HEK293 (cell line): ENCODE measurements around the gene INPP5A.

ENCODE experiments used
- CTCF ChIA-PET: fragments of 350-600 bp; formaldehyde crosslinking; extraction: SDS; loops from one replicate; lab custom pipeline; 2021; ENCODE audit warnings: antibody characterized with exemption; lab: Yijun Ruan, JAX
- POLR2A ChIA-PET: fragments of 300-600 bp; formaldehyde crosslinking; extraction: SDS; loops from one replicate; lab custom pipeline; 2020; ENCODE audit warnings: antibody characterized with exemption, inconsistent platforms; lab: Yijun Ruan, JAX
- H3K27ac ChIP-seq: fragments of 200-500 bp; sonication (Bioruptor generic); 2 replicates; pipeline ENCODE4 v1.5.1; 2014; ENCODE audit warnings: low read depth, low read length, control low read depth, inconsistent platforms; ENCODE audit errors: extremely low read depth
- H3K36me3 ChIP-seq, 2 experiments: fragments of 200-500 bp in 1 of 2; sonication (Bioruptor generic) in 1 of 2; 1 replicate in 1 of 2; 2 replicates in 1 of 2; pipeline ENCODE4 v1.5.1; 2014 to 2017; ENCODE audit warnings: inconsistent platforms in 2 of 2, low read length in 2 of 2; ENCODE audit not compliant: control insufficient read depth in 2 of 2, insufficient read depth in 1 of 2
- H3K4me1 ChIP-seq: fragments of 200-500 bp; sonication (Bioruptor generic); 2 replicates; pipeline ENCODE4 v1.5.1; 2014; ENCODE audit warnings: mild to moderate bottlenecking, low read length, inconsistent platforms; ENCODE audit not compliant: control insufficient read depth, insufficient read depth
- H3K4me3 ChIP-seq: 2 replicates; pipeline ENCODE4 v1.5.1; 2011; ENCODE audit warnings: low read depth, mild to moderate bottlenecking, control low read depth, low read length, moderate library complexity
- H3K9me3 ChIP-seq: fragments of 200-500 bp; sonication (Bioruptor generic); 2 replicates; pipeline ENCODE4 v1.5.1; 2014; ENCODE audit warnings: low read depth, low read length, inconsistent platforms; ENCODE audit not compliant: control insufficient read depth, insufficient read depth
- BCL11A ChIP-seq: fragments of 450-650 bp; formaldehyde crosslinking; IDR thresholded peaks from 2 replicates; pipeline ENCODE4 v1.5.1; 2016; ENCODE audit warnings: low read depth, missing biosample characterization, missing genetic modification characterization
- GLIS2 ChIP-seq: fragments of 450-650 bp; formaldehyde crosslinking; IDR thresholded peaks from 2 replicates; pipeline ENCODE4 v1.5.1; 2016; ENCODE audit warnings: missing biosample characterization, missing genetic modification characterization
- PATZ1 ChIP-seq: fragments of 450-650 bp; formaldehyde crosslinking; IDR thresholded peaks from 2 replicates; pipeline ENCODE4 v1.5.1; 2016; ENCODE audit warnings: missing biosample characterization, missing genetic modification characterization
- PRDM10 ChIP-seq: fragments of 450-650 bp; formaldehyde crosslinking; IDR thresholded peaks from 2 replicates; pipeline ENCODE4 v1.5.1; 2016; ENCODE audit warnings: missing biosample characterization, missing genetic modification characterization
- SP3 ChIP-seq: fragments of 450-650 bp; formaldehyde crosslinking; IDR thresholded peaks from 2 replicates; pipeline ENCODE4 v1.5.1; 2016; ENCODE audit warnings: missing biosample characterization, missing genetic modification characterization
- TRIM28 ChIP-seq: IDR thresholded peaks from 2 replicates; pipeline ENCODE4 v1.6.1; 2011; ENCODE audit warnings: low read length, control low read depth, borderline replicate concordance
- ZBTB6 ChIP-seq: fragments of 450-650 bp; formaldehyde crosslinking; IDR thresholded peaks from 2 replicates; pipeline ENCODE4 v1.5.1; 2017; ENCODE audit warnings: missing biosample characterization, missing genetic modification characterization
- ZBTB7A ChIP-seq: fragments of 450-650 bp; formaldehyde crosslinking; IDR thresholded peaks from 2 replicates; pipeline ENCODE4 v1.5.1; 2016; ENCODE audit warnings: low read depth, missing biosample characterization, missing genetic modification characterization
- ZBTB8A ChIP-seq: fragments of 450-650 bp; formaldehyde crosslinking; IDR thresholded peaks from 2 replicates; pipeline ENCODE4 v1.5.1; 2016; ENCODE audit warnings: missing biosample characterization, missing genetic modification characterization
- ZFP3 ChIP-seq: fragments of 450-650 bp; formaldehyde crosslinking; IDR thresholded peaks from 2 replicates; pipeline ENCODE4 v1.5.1; 2016; ENCODE audit warnings: low read depth, missing biosample characterization, missing genetic modification characterization
- ZNF112 ChIP-seq: fragments of 450-650 bp; formaldehyde crosslinking; IDR thresholded peaks from 2 replicates; pipeline ENCODE4 v1.5.0; 2017; ENCODE audit warnings: missing biosample characterization, missing genetic modification characterization
- ZNF138 ChIP-seq: fragments of 450-650 bp; formaldehyde crosslinking; IDR thresholded peaks from 2 replicates; pipeline ENCODE4 v1.5.1; 2016; ENCODE audit warnings: missing biosample characterization, missing genetic modification characterization, borderline replicate concordance
- ZNF175 ChIP-seq: fragments of 450-650 bp; formaldehyde crosslinking; IDR thresholded peaks from 2 replicates; pipeline ENCODE4 v1.5.1; 2016; ENCODE audit warnings: missing biosample characterization, missing genetic modification characterization
- ZNF214 ChIP-seq: fragments of 450-650 bp; formaldehyde crosslinking; IDR thresholded peaks from 2 replicates; pipeline ENCODE4 v1.5.1; 2017; ENCODE audit warnings: missing biosample characterization, mild to moderate bottlenecking, missing genetic modification characterization, borderline replicate concordance
- ZNF239 ChIP-seq: fragments of 450-650 bp; formaldehyde crosslinking; IDR thresholded peaks from 2 replicates; pipeline ENCODE4 v1.5.1; 2016; ENCODE audit warnings: missing biosample characterization, missing genetic modification characterization
- ZNF311 ChIP-seq: fragments of 450-650 bp; formaldehyde crosslinking; IDR thresholded peaks from 2 replicates; pipeline ENCODE4 v1.5.1; 2017; ENCODE audit warnings: missing biosample characterization, missing genetic modification characterization, borderline replicate concordance
- ZNF341 ChIP-seq: fragments of 450-650 bp; formaldehyde crosslinking; IDR thresholded peaks from 2 replicates; pipeline ENCODE4; 2016; ENCODE audit warnings: low read depth, missing biosample characterization, missing genetic modification characterization
- ZNF350 ChIP-seq: fragments of 450-650 bp; formaldehyde crosslinking; IDR thresholded peaks from 2 replicates; pipeline ENCODE4 v1.5.0; 2017; ENCODE audit warnings: missing biosample characterization, mild to moderate bottlenecking, missing genetic modification characterization
- ZNF391 ChIP-seq: fragments of 450-650 bp; formaldehyde crosslinking; IDR thresholded peaks from 2 replicates; pipeline ENCODE4 v1.5.1; 2016; ENCODE audit warnings: low read depth, missing biosample characterization, missing genetic modification characterization, borderline replicate concordance
- ZNF501 ChIP-seq: fragments of 450-650 bp; formaldehyde crosslinking; IDR thresholded peaks from 2 replicates; pipeline ENCODE4 v1.5.1; 2016; ENCODE audit warnings: missing biosample characterization, missing genetic modification characterization
- ZNF529 ChIP-seq: fragments of 450-650 bp; formaldehyde crosslinking; IDR thresholded peaks from 2 replicates; pipeline ENCODE4 v1.5.1; 2017; ENCODE audit warnings: missing genetic modification characterization, missing biosample characterization; ENCODE audit not compliant: insufficient replicate concordance
- ZNF548 ChIP-seq: fragments of 450-650 bp; formaldehyde crosslinking; IDR thresholded peaks from 2 replicates; pipeline ENCODE4 v1.5.1; 2016; ENCODE audit warnings: missing biosample characterization, missing genetic modification characterization
- ZNF561 ChIP-seq: fragments of 450-650 bp; IDR thresholded peaks from 2 replicates; pipeline ENCODE4 v1.5.1; 2018; ENCODE audit warnings: missing biosample characterization, missing genetic modification characterization, borderline replicate concordance
- ZNF629 ChIP-seq: fragments of 450-650 bp; formaldehyde crosslinking; IDR thresholded peaks from 2 replicates; pipeline ENCODE4 v1.5.1; 2017; ENCODE audit warnings: missing biosample characterization, missing genetic modification characterization

Gene INPP5A

GRCh38 chr10:132698761-132699391 lies 161.3 kb downstream of the INPP5A start (continued):
- TF ChIP-seq ZNF529 = no peak

GRCh38 chr10:132699411-132700155 lies 162.0 kb downstream of the INPP5A start:
- H3K27ac ChIP-seq = peak overlapping the region; percentile 75
- CTCF ChIA-PET = no interaction called here
- POLR2A ChIA-PET = no interaction called here
- no peak for TF ChIP-seq ZNF350
- TF ChIP-seq SP3 = no peak
- TF ChIP-seq ZBTB8A (tag by site-specific recombination) = no peak
- no peak for TF ChIP-seq ZNF311 (tag by site-specific recombination)
- TF ChIP-seq ZNF341 (tag by site-specific recombination) = no peak
- H3K9me3 ChIP-seq = no peaks in the 10 kb centered on the region
- peaks cover 0 to 6% of the 10 kb centered on the region in 2 experiments; a peak in 2 of 3 replicates for H3K36me3 ChIP-seq
- peaks cover 13% of the 10 kb centered on the region for H3K4me1 ChIP-seq
- no peak overlapping the region for H3K4me3 ChIP-seq

GRCh38 chr10:132700156-132701098 lies 162.8 kb downstream of the INPP5A start:
- Histone ChIP-seq H3K4me3 (no peak overlapping the region), H3K9me3 (no peaks in the 10 kb centered on the region), H3K36me3 (peaks cover 0 to 9% of the 10 kb centered on the region in 2 experiments; a peak in 2 of 3 replicates), H3K4me1 (peaks cover 13% of the 10 kb centered on the region), H3K27ac (peak overlapping the region; percentile 75)
- ChIA-PET CTCF (no interaction called here), POLR2A (no interaction called here)
- peak; percentile 66 for TF ChIP-seq ZBTB8A (tag by site-specific recombination)
- TF ChIP-seq ZNF175 = no peak
- peak; percentile 55; the same call in 1 of the 2 replicates for TF ChIP-seq ZNF501 (tag by site-specific recombination)
- TF ChIP-seq ZBTB7A (tag by site-specific recombination) = no peak
- TF ChIP-seq PRDM10 (tag by site-specific recombination) = peak; percentile 26; the same call in 1 of the 2 replicates
- peak; percentile 74; the same call in 1 of the 2 replicates for TF ChIP-seq ZNF391 (tag by site-specific recombination)
- TF ChIP-seq ZNF214 (tag by site-specific recombination) = no peak
- peak; percentile 79; the same call in 1 of the 2 replicates for TF ChIP-seq TRIM28
- no peak for TF ChIP-seq ZBTB6 (tag by site-specific recombination)
- TF ChIP-seq BCL11A (tag by site-specific recombination) = peak; percentile 90
- TF ChIP-seq ZFP3 (tag by site-specific recombination) = no peak
- TF ChIP-seq GLIS2 (tag by site-specific recombination) = peak; percentile 38; the same call in 1 of the 2 replicates
- TF ChIP-seq ZNF112 (tag by site-specific recombination) = no peak
- peak; percentile 78 for TF ChIP-seq ZNF561
- TF ChIP-seq ZNF138 (tag by site-specific recombination) = no peak
- no peak for TF ChIP-seq ZNF239
- peak; percentile 91 for TF ChIP-seq ZNF629 (tag by site-specific recombination)
- TF ChIP-seq ZNF548 (tag by site-specific recombination) = no peak
- peak; percentile 48; the same call in 1 of the 2 replicates for TF ChIP-seq PATZ1 (tag by site-specific recombination)
